SK-N-SH treated with all-trans-retinoic acid at 6 μM for 48 hours (cell line): Measurements from ENCODE around the gene BRIX1.
"Not testable (repeated sequence)": the region's sequence is repeated elsewhere in the genome, so short reads cannot be mapped to it uniquely, and the experiment has no call there.

Experiments used
- ATAC-seq: fragments of 200-7000 bp; cut with Tn5 transposase; 3 replicates; pipeline ENCODE4 v1.9.1; 2020; ENCODE audit warnings: mild to moderate bottlenecking, moderate library complexity

Gene BRIX1

DNA sequence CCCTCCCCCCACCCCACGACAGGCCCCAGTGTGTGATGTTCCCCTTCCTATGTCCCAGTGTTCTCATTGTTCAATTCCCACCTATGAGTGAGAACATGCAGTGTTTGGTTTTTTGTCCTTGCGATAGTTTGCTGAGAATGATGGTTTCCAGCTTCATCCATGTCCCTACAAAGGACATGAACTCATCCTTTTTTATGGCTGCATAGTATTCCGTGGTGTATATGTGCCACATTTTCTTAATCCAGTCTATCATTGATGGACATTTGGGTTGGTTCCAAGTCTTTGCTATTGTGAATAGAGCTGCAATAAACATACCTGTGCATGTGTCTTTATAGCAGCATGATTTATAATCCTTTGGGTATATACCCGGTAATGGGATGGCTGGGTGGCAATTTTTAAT is 56.1 kb downstream of the BRIX1 start:
- ATAC-seq, result not testable (repeated sequence)
